ENCODE results near the gene GALNT7.

Gene GALNT7

DNA sequence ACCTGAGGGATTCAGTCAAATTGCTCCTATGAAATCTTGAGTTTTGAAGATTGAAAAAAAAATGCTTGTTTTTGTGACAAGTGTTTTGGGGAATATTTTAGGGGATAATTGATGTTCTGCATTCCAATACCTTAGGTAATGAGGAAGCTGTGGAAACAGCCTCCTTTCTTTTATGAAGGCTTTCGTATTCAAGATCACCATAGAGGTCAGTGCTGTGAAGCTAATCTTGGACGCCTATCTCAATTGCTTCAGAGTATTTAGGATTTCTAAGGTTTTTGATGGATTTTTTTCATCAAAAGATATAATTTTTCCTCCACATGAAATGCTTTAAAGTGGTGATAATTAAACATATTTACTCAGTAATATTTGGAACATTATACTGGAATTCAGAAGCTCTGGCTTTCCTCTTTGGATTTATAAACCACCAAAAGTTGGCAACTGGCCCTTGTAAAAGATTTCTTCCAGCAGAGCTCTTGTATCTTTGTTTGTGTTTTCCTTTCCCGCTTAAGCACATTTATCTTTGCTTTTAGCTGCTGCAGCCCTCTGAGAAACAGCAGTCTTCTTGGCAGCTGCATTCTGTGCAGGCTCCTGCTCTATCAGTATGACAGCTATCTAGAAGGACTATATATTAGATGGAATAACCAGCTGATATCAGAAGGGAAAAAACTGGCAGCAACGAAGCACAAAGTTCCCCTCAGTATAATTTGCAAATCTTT is 101.9 kb downstream of the GALNT7 start:
- TF ChIP-seq, protein P1, sequence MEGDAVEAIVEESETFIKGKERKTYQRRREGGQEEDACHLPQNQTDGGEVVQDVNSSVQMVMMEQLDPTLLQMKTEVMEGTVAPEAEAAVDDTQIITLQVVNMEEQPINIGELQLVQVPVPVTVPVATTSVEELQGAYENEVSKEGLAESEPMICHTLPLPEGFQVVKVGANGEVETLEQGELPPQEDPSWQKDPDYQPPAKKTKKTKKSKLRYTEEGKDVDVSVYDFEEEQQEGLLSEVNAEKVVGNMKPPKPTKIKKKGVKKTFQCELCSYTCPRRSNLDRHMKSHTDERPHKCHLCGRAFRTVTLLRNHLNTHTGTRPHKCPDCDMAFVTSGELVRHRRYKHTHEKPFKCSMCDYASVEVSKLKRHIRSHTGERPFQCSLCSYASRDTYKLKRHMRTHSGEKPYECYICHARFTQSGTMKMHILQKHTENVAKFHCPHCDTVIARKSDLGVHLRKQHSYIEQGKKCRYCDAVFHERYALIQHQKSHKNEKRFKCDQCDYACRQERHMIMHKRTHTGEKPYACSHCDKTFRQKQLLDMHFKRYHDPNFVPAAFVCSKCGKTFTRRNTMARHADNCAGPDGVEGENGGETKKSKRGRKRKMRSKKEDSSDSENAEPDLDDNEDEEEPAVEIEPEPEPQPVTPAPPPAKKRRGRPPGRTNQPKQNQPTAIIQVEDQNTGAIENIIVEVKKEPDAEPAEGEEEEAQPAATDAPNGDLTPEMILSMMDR (IDR thresholded peaks at IDR 0.05): no peak

DNA sequence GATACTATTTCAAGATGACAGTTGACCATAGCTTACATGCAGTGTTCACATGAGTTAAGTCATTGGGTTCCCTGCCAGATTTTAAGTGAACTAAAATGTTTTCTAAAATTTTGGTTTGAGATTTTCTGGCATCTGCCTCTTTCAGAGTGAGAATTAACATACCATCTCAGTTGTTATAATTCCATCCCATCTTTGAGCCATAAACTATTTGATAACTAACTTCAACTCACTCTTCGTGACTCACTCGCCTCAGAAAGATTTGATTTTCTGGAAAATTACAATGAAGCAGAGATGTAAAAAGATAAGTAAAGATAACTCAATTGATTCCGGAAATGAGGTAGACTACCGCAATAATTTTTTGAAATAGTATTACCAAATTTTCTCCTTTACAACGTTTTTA is 103.7 kb downstream of the GALNT7 start:
- TF ChIP-seq, protein P1 (IDR thresholded peaks at IDR 0.05): no peak

DNA sequence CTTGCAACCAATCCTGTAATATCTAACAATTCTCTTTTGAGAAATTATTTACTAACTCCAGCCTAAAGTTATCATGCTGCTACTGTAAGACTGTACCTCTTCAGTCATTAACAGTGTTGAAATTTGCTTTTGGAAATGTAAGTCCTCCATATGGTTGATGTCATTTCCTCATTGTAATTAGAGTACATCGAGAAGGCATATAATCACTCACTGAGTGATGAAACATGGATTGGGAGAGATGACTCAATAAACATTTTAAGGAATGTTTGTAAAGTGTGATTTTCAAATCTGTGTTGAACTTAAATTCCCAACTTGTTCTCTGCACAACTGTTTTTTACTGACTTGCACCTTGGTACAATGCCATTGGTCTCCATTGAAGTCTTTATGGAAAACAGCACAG is 104.4 kb downstream of the GALNT7 start:
- TF ChIP-seq, protein P1 (IDR thresholded peaks at IDR 0.05): no peak

GRCh38 chr4:173273941-173274340 is 105.3 kb downstream of the GALNT7 start:
- TF ChIP-seq, protein P1 (IDR thresholded peaks at IDR 0.05): no peak

- TF ChIP-seq, protein P1 (IDR thresholded peaks at IDR 0.05): no peak
These were observed 106.1 kb downstream of the GALNT7 start for GRCh38 chr4:173274744-173275143.

DNA sequence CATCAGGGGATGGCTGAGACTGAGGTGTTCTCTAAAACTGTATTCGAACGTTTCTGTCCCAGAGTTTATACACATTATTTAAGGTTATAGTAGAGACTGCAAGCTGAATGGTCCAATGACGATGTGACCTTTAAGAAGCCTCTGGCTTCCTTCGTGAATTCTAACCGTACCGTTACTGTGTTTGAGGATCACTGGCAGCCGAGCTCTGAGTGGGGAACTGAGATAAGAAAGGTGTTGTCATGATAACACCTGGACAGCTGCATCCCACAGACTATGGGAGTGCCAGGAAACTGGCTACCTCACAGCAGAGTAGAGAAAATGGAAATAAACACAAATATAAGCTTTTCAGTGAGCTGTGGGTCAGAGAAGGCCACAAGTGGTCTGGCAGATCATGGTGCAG is 106.5 kb downstream of the GALNT7 start:
- TF ChIP-seq, protein P1 (IDR thresholded peaks at IDR 0.05): no peak

DNA sequence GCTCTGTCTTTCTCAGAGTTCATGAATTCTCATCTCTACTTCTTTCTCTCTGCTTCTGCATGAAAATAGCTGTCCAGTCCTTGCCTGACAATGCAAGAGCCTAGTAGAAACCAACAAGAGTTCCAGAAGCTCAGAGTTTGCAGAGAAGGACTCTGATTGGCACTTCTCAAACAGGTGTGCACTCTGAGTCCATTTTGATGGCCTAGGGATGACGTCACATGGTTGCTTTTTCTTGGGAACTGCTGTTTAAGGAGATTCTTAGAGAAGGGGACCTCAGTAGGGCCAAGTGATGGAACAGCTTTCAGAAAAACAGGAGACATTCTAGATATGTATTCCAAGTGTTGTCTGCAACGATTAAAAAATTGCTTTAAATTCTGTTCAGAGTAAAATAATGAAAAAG is 108.7 kb downstream of the GALNT7 start:
- TF ChIP-seq, protein P1 (IDR thresholded peaks at IDR 0.05): no peak

- TF ChIP-seq, protein P1 (IDR thresholded peaks at IDR 0.05): no peak
These were observed 112.4 kb downstream of the GALNT7 start for GRCh38 chr4:173280998-173281397.

Data from LNCAP (cell line).